ENCODE results near the gene GPHA2. TPM values are rescaled to one million over a fixed set of nuclear protein-coding genes. Genes with fewer than 3 reads are reported as not detected.

GPHA2 gene
- total RNA-seq, 2 experiments from 2014 or later: not detected

DNA sequence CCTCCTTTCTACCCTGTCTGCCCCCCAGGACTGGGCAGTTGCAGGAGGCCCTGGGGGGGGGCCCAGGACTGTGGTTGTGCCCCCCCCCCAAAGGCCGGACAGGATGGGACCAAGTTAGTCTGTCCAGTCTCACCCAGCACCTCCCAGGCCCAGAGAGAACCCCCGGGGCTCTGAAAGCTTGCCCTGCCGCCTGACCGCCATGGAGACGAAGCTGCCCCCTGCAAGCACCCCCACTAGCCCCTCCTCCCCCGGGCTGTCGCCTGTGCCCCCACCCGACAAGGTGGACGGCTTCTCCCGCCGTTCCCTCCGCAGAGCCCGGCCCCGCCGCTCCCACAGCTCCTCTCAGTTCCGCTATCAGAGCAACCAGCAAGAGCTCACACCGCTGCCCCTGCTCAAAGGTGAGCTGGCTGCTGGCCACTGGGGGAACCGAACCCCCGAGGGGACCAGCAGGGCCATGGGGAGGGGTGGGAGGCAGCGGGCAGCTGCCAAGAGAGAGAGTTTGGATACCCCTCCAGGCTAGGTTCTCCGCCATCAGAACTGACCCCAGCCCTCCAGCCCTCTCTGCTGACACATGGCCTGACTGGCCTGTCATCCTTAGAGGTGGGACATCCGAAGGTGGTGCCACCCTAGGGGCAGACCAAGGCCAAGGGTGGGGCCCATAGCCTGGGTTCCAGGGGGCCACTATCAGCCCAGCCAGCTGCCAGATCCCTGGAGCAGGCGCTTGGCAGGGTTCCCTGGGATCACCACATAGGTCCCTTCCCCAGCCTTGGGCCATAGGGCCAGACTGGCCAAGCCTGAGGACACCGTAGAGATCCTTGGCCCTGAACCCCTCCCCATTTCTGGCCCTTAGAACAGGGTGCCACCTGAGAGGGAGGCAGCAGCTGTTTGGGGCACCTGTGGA is 9.9 kb downstream of the GPHA2 start:
- intact Hi-C loops (cut with micrococcal nuclease): no loop called here
- Mint-ChIP-seq H3K27ac (no peak overlapping the region), H3K4me3 (peak overlapping the region; percentile 88), H3K9me3 (no peaks in the 10 kb centered on the region), H3K4me1 (ENCODE audit: low read depth) (peaks cover 13% of the 10 kb centered on the region), H3K36me3 (ENCODE audit: low read depth) (peaks cover 2% of the 10 kb centered on the region), H3K27me3 (no peaks in the 10 kb centered on the region)
- TF ChIP-seq, protein P1, sequence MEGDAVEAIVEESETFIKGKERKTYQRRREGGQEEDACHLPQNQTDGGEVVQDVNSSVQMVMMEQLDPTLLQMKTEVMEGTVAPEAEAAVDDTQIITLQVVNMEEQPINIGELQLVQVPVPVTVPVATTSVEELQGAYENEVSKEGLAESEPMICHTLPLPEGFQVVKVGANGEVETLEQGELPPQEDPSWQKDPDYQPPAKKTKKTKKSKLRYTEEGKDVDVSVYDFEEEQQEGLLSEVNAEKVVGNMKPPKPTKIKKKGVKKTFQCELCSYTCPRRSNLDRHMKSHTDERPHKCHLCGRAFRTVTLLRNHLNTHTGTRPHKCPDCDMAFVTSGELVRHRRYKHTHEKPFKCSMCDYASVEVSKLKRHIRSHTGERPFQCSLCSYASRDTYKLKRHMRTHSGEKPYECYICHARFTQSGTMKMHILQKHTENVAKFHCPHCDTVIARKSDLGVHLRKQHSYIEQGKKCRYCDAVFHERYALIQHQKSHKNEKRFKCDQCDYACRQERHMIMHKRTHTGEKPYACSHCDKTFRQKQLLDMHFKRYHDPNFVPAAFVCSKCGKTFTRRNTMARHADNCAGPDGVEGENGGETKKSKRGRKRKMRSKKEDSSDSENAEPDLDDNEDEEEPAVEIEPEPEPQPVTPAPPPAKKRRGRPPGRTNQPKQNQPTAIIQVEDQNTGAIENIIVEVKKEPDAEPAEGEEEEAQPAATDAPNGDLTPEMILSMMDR (IDR thresholded peaks at IDR 0.05): no peak
- DNase-seq: no peak
- ATAC-seq: no peak
- ChIA-PET POLR2A (interaction anchor here (0.6 to 1.7 kb wide), 5 partner anchors 8 to 368 kb away, joined by 3 to 9 read pairs (median 3); partner anchors contain the start of gene ARL2), CTCF (interaction anchor here (1.0 to 1.2 kb wide), 2 partner anchors 87 to 151 kb away, joined by 3 read pairs; no protein-coding TSS in a partner anchor)

DNA sequence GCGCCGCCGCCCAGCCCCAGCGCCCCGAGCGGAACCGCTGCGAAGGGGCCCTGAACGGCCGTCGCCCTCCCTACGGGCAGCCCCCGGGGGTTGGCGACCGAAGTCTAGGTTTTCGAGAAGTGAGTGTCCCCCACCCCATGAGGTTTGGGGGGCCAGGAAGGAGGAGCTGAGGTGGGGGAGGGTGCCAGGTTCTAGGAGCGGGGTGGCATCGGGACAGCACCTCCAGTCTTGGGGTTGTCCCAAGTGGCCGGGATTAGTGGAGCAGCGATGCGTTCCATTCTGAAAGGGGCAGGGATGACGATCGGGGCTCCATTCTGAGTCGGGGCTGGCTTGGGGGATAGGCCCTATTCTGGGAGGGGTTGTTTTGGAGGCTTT is 10.8 kb downstream of the GPHA2 start:
- H3K4me3 Mint-ChIP-seq: peak overlapping the region; percentile 88
- TF ChIP-seq, protein P1 (IDR thresholded peaks at IDR 0.05): no peak
- POLR2A ChIA-PET: interaction anchor here (1.1 to 1.7 kb wide), 6 partner anchors 9 to 369 kb away, joined by 3 to 9 read pairs (median 4); partner anchors contain the start of gene ARL2
- no peaks in the 10 kb centered on the region for H3K27me3 Mint-ChIP-seq
- H3K9me3 Mint-ChIP-seq: no peaks in the 10 kb centered on the region
- intact Hi-C loops (cut with micrococcal nuclease): no loop called here
- DNase-seq (peak; percentile 17), ATAC-seq (peak; percentile 9)
- CTCF ChIA-PET: interaction anchor here (1.0 to 1.5 kb wide), 4 partner anchors 33 to 152 kb away, joined by 3 to 5 read pairs (median 4); no protein-coding TSS in a partner anchor
- H3K36me3 Mint-ChIP-seq (ENCODE audit: low read depth): peaks cover 2% of the 10 kb centered on the region
- peaks cover 13% of the 10 kb centered on the region for H3K4me1 Mint-ChIP-seq (ENCODE audit: low read depth)
- H3K27ac Mint-ChIP-seq: no peak overlapping the region

DNA sequence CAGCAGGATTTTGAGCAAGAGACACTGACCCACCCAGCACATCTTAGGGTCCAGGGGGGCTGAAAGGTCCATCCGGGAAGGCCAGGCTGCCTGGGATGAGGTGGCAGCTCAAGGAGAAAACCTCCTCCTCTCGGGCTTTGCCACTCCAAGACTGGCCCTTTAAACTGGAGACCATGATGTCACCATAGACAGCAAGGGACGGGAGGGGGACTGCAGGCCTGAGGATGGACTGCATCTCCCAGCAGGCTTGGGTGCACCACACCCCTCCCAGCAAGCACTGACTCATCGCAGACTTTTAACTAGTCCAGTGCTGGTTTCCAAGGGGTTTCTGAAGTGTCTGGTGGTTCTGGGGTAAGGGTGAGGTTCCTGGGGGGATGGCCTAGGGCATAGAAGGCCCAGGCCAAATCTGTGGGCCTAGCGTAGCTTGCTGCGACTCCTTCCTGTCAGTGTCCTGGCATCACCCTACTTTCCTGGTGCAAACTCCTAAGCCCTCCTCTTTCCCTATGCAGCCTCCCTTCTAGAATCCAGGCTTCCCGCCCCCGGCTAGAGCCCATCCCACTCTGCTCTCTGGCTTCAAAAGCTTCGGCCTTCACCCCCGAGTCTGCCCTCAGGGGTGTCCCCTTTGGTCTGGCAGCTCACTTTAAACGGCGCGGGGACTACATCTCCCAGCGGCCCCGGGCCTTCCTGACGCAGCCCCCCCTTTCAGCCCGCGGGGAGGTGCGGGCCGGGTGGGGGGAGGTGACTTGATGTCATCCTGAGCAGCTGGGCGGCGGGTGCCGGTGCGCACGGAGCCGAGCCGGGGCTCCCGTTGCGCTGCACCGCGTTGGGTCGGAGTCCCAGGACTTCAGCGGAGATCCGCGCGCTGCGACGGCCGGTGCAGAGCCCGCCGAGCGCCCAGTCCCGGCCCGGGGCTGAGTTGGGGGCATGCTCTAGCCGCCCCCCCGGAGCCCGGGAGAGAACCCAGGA is 11.5 kb downstream of the GPHA2 start, which contains the start of gene PPP2R5B:
PPP2R5B (plus strand) TSS at position 746 of the 966 bp plus-strand sequence. CDS start 1,046 bp downstream, outside the sequence.
- ATAC-seq (peak; percentile 96), DNase-seq (peak; percentile 95)
- H3K4me3 Mint-ChIP-seq: peak within 1 kb of the TSS; percentile 88
- intact Hi-C loops (cut with micrococcal nuclease): no loop called here
- H3K4me1 Mint-ChIP-seq (ENCODE audit: low read depth): peaks cover 13% of the 10 kb centered on the region
- no peaks in the 10 kb centered on the region for H3K27me3 Mint-ChIP-seq
- peak within 1 kb of the TSS; percentile 98 for H3K27ac Mint-ChIP-seq
- CTCF ChIA-PET: interaction anchor here (1.0 to 1.5 kb wide), 4 partner anchors 32 to 153 kb away, joined by 3 to 5 read pairs (median 4); no protein-coding TSS in a partner anchor
- POLR2A ChIA-PET: interaction anchor here (0.7 to 1.7 kb wide), 10 partner anchors 9 to 172 kb away, joined by 3 to 9 read pairs (median 4); partner anchors contain the start of gene ARL2
- H3K9me3 Mint-ChIP-seq: no peaks in the 10 kb centered on the region
- peaks cover 2% of the 10 kb centered on the region for H3K36me3 Mint-ChIP-seq (ENCODE audit: low read depth)
- TF ChIP-seq, protein P1 (IDR thresholded peaks at IDR 0.05): no peak

DNA sequence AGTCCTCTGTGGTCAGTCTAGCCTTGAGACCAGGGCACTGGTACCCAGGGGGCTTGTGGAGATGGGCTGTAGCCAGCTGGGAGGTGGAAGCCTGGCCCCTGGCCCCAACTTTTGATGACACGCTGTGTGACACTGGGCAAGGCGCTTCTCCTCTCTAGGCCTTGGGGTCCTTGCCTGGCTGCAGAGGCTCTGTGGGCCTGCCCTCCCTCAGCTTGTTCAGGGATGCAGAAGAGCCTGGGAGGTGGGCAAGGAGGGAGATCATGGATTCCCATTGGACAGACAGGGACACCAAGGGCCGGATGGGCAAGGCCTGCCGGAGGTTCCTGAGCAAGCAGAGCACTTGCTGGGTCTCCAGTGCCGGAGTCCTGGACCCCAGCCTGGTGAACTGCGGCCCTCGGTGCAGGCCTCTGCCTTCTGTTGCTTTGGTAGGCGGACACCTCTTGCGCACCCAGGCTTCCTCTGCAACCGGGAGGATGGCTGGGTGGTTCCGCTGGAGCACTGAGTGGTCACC is 12.5 kb downstream of the GPHA2 start:
- H3K4me1 Mint-ChIP-seq (ENCODE audit: low read depth): peaks cover 14% of the 10 kb centered on the region
- peaks cover 2% of the 10 kb centered on the region for H3K36me3 Mint-ChIP-seq (ENCODE audit: low read depth)
- ATAC-seq: no peak
- intact Hi-C loops (cut with micrococcal nuclease): no loop called here
- POLR2A ChIA-PET: interaction anchor here (0.9 to 1.6 kb wide), 5 partner anchors 7 to 173 kb away, joined by 3 to 5 read pairs (median 3); no protein-coding TSS in a partner anchor
- no peak for DNase-seq
- H3K27me3 Mint-ChIP-seq: no peaks in the 10 kb centered on the region
- no peak overlapping the region for H3K27ac Mint-ChIP-seq
- TF ChIP-seq, protein P1 (IDR thresholded peaks at IDR 0.05): no peak
- no peak overlapping the region for H3K4me3 Mint-ChIP-seq
- CTCF ChIA-PET: interaction anchor here (1.0 to 1.5 kb wide), 2 partner anchors 31 to 75 kb away, joined by 3 to 5 read pairs; no protein-coding TSS in a partner anchor
- H3K9me3 Mint-ChIP-seq: no peaks in the 10 kb centered on the region

All from activated CD8-positive, alpha-beta T cell treated with anti-CD3 and anti-CD28 coated beads for 36 hours (primary cell).